BLaER1 (cell line): ENCODE measurements around the gene PCDH12.
A peak's percentile ranks its signal among the peaks of the same experiment; 100 is the strongest.

ENCODE experiments used
- H3K27ac ChIP-seq: shearing (Covaris generic); formaldehyde crosslinking; 2 replicates; pipeline ENCODE4 v1.8.1; 2022
- H3K27me3 ChIP-seq: shearing (Covaris generic); formaldehyde crosslinking; 2 replicates; pipeline ENCODE4 v1.8.1; 2022
- H3K36me3 ChIP-seq: shearing (Covaris generic); formaldehyde crosslinking; 2 replicates; pipeline ENCODE4 v1.8.1; 2022
- H3K4me1 ChIP-seq: shearing (Covaris generic); formaldehyde crosslinking; 2 replicates; pipeline ENCODE4 v1.8.1; 2022
- H3K4me2 ChIP-seq: shearing (Covaris generic); formaldehyde crosslinking; 2 replicates; pipeline ENCODE4 v1.8.1; 2022
- H3K4me3 ChIP-seq: shearing (Covaris generic); formaldehyde crosslinking; 2 replicates; pipeline ENCODE4 v1.8.1; 2022
- H3K9ac ChIP-seq: shearing (Covaris generic); formaldehyde crosslinking; 2 replicates; pipeline ENCODE4 v1.8.1; 2022
- H3K9me3 ChIP-seq: shearing (Covaris generic); formaldehyde crosslinking; 2 replicates; pipeline ENCODE4 v1.8.1; 2022
- H4K20me1 ChIP-seq: shearing (Covaris generic); formaldehyde crosslinking; 2 replicates; pipeline ENCODE4 v1.8.1; 2022
- Cebpa-rat ChIP-seq: shearing (Covaris generic); IDR thresholded peaks from 2 replicates; pipeline ENCODE4 v1.8.1; 2022

PCDH12 gene

DNA sequence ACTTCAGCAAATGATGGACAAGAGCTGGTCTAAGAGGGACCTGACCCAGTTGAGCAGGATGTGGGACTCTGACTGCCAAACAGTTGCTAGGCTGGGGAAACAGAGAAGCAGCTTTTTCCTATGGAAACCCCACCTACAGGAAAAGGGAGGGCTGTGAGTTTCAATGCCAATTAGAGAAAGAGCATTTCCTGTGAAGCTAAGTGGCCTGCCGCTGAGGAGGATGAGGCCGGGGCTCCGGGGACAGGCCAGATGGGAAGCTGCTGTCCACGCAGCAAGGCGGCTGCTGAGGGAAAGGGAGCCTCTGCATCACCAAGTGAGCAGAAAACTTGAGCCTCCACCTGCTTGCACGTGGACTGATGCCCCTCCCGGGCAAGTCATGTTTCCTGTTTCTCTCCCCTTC is at the start of gene PCDH12:
TSS of gene PCDH12 (minus strand) at position 90 of the 400 bp plus-strand sequence. CDS start 351 bp downstream, outside the sequence.
- H3K9ac ChIP-seq = peak within 1 kb of the TSS; percentile 67
- peak within 1 kb of the TSS; percentile 29 for H3K4me3 ChIP-seq
- no peaks in the 10 kb centered on the region for H3K9me3 ChIP-seq
- H3K4me2 ChIP-seq = peak within 1 kb of the TSS; percentile 86
- no peak for TF ChIP-seq Cebpa-rat
- peaks cover 61% of the 10 kb centered on the region for H3K4me1 ChIP-seq
- H4K20me1 ChIP-seq = no peaks in the 10 kb centered on the region
- H3K36me3 ChIP-seq = no peaks in the 10 kb centered on the region
- peak within 1 kb of the TSS; percentile 75 for H3K27ac ChIP-seq
- no peaks in the 10 kb centered on the region for H3K27me3 ChIP-seq

DNA sequence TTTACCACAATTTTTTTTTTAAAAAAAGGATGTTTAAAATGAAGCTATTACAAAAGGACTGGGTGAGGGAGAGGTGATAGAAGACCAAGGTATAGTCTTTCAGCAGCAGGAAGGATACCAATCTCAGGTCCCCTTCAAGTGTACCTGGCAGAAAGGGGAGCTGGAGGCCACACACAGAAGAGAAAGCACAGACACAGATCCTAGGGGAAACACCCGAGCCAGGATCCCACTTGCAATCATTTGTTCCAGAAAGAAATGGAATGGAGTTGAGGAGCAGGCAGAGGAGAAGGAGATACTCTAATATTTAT is 49.2 kb upstream of the PCDH12 start:
- Histone ChIP-seq H3K4me2 (no peak overlapping the region), H3K9me3 (no peaks in the 10 kb centered on the region), H3K36me3 (peaks cover 15% of the 10 kb centered on the region; the same call in 1 of the 2 replicates)

DNA sequence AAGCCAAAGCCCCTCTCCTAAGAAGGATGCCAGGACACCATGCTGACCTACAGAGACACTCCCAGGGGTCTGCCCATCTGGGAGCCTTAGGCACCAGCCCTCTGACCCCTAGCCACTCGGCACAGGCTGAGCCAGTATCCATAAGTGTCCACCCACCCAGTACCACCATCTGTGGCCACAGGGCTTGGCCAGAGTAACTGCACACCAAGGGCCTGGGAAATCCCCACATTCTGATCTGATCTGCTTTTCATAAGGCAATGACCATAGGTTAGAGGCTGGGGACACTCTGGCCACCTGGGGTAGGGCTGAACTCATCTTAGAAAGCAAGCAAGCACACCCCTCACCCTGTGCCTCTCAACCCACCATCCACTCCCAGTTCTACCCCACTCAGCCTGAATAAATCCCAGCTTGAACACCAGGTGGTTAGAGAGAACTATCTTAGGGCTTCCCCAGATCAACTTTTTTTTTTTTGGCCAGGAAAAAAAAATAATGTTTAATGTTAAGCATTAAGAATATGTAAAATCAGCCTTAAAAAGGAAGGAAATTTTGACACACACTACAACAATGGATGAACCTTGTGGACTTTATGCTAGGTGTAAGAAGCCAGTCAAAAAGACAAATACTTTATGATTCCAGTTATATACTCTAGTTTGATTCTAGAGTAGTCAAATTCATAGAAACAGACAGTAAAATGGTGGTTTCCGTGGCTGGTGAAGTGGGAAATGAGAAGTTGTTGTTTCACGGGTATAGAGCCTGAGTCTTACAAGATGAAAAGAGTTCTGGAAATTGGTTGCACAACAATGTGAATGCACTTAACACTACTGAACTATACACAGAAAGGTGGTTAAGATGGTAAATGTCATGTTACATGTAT is 48.6 kb upstream of the PCDH12 start:
- no peak overlapping the region for H3K4me3 ChIP-seq
- H3K4me2 ChIP-seq = peak overlapping the region; percentile 29; the same call in 1 of the 2 replicates
- H3K27me3 ChIP-seq = peaks cover 2% of the 10 kb centered on the region; the same call in 1 of the 2 replicates
- H4K20me1 ChIP-seq = no peaks in the 10 kb centered on the region
- H3K36me3 ChIP-seq = peaks cover 15% of the 10 kb centered on the region; the same call in 1 of the 2 replicates
- peaks cover 18% of the 10 kb centered on the region for H3K4me1 ChIP-seq
- no peaks in the 10 kb centered on the region for H3K9me3 ChIP-seq
- no peak overlapping the region for H3K27ac ChIP-seq
- no peak for TF ChIP-seq Cebpa-rat
- H3K9ac ChIP-seq = no peak overlapping the region

More for the DNA sequence above, 49.2 kb upstream of the PCDH12 start:
- Histone ChIP-seq H3K4me1 (peaks cover 18% of the 10 kb centered on the region), H3K9ac (no peak overlapping the region), H3K27me3 (peaks cover 8% of the 10 kb centered on the region), H4K20me1 (no peaks in the 10 kb centered on the region), H3K27ac (no peak overlapping the region), H3K4me3 (no peak overlapping the region)
- TF ChIP-seq Cebpa-rat = no peak

- H3K27ac ChIP-seq = no peak overlapping the region
- no peak overlapping the region for H3K4me2 ChIP-seq
- no peak for TF ChIP-seq Cebpa-rat
- no peaks in the 10 kb centered on the region for H3K27me3 ChIP-seq
- no peaks in the 10 kb centered on the region for H4K20me1 ChIP-seq
- no peak overlapping the region for H3K9ac ChIP-seq
- peaks cover 29% of the 10 kb centered on the region for H3K36me3 ChIP-seq
- no peaks in the 10 kb centered on the region for H3K9me3 ChIP-seq
- peaks cover 21% of the 10 kb centered on the region for H3K4me1 ChIP-seq
- H3K4me3 ChIP-seq = no peak overlapping the region
Measured at GRCh38 chr5:142003266-142003800, 45.3 kb upstream of the PCDH12 start.

DNA sequence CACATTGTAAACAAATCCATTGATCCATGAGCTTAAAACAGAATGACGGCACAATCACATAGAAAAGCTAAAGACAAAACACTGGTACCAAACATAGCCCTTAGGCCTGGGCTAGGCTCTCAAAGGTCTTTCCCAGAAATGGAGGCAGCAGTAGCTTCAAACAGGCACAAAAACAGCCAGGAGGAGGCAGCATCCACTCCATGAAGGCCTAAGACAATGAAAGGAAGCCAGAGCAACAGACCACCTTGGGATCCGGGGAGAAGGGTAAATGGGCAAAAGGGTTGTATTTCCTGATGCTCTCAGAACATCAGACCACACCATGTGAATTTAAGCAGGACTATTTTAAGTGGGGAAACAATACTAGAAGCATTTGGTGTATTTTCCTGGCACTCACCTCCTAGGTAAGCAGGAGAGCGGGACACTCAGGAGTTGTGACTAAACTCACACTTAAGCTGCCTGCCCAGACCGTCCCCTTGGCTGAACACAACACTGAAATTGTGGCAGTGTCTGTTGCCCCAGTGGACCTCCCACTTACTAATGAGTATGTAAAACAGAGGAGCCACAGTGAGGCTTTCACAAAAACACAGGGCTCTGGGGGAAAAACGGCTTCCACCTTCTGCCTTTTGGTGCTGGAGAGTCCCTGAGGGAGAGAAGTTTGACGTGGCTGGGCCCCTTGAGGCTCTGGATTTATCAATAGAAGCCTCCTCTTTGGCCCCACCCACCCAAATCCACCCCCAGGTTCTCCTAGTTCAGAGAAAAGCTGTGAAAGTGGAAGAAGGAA is 42.9 kb upstream of the PCDH12 start:
- Histone ChIP-seq H3K4me2 (peak overlapping the region; percentile 50), H3K9me3 (no peaks in the 10 kb centered on the region), H3K27me3 (no peaks in the 10 kb centered on the region), H3K36me3 (peaks cover 34% of the 10 kb centered on the region), H3K4me3 (no peak overlapping the region), H3K9ac (no peak overlapping the region), H4K20me1 (no peaks in the 10 kb centered on the region), H3K4me1 (peaks cover 10% of the 10 kb centered on the region), H3K27ac (no peak overlapping the region)
- no peak for TF ChIP-seq Cebpa-rat

DNA sequence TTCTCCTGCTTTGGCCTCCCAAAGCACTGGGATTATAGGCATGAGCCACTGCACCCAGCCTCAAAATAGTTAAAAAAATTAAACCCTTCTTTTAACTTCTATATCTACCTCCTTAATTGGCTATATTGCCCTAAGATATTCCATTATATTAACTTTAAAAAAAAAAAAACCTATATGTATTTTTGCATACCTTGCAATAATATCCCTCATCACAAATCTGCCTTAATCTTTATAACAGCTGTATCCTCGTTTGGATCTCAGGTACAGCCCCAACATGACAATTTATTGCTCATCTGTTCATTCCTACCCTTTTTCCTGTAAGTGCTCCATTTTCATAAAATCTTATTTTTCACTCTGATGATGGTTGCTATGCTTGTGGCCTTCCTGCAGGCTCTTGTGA is 42.2 kb upstream of the PCDH12 start:
- peaks cover 30% of the 10 kb centered on the region for H3K36me3 ChIP-seq
- H3K9ac ChIP-seq = no peak overlapping the region
- H3K27me3 ChIP-seq = no peaks in the 10 kb centered on the region
- no peak overlapping the region for H3K27ac ChIP-seq
- H3K4me1 ChIP-seq = peaks cover 12% of the 10 kb centered on the region
- 0 out of 2 replicates have a peak, but pooled peaks cover 3% of the 10 kb centered on the region for H4K20me1 ChIP-seq
- H3K4me3 ChIP-seq = no peak overlapping the region
- no peak overlapping the region for H3K4me2 ChIP-seq
- no peak for TF ChIP-seq Cebpa-rat
- H3K9me3 ChIP-seq = no peaks in the 10 kb centered on the region

- H3K9me3 ChIP-seq = no peaks in the 10 kb centered on the region
- H3K27me3 ChIP-seq = no peaks in the 10 kb centered on the region
- no peak overlapping the region for H3K4me3 ChIP-seq
- H3K9ac ChIP-seq = no peak overlapping the region
- H3K36me3 ChIP-seq = peaks cover 46% of the 10 kb centered on the region
- TF ChIP-seq Cebpa-rat = no peak
- no peak overlapping the region for H3K4me2 ChIP-seq
- no peak overlapping the region for H3K27ac ChIP-seq
- peaks cover 26% of the 10 kb centered on the region for H3K4me1 ChIP-seq
- 0 out of 2 replicates have a peak, but pooled peaks cover 13% of the 10 kb centered on the region for H4K20me1 ChIP-seq
Measured at GRCh38 chr5:141997358-141997960, 39.5 kb upstream of the PCDH12 start.

- Histone ChIP-seq H3K4me3 (no peak overlapping the region), H3K9ac (no peak overlapping the region), H3K27ac (no peak overlapping the region), H3K36me3 (peaks cover 55% of the 10 kb centered on the region), H3K9me3 (no peaks in the 10 kb centered on the region), H3K4me2 (no peak overlapping the region), H3K27me3 (no peaks in the 10 kb centered on the region), H4K20me1 (0 out of 2 replicates have a peak, but pooled peaks cover 15% of the 10 kb centered on the region), H3K4me1 (peaks cover 21% of the 10 kb centered on the region)
- TF ChIP-seq Cebpa-rat = no peak
Measured at GRCh38 chr5:141995656-141996055, 37.7 kb upstream of the PCDH12 start.

DNA sequence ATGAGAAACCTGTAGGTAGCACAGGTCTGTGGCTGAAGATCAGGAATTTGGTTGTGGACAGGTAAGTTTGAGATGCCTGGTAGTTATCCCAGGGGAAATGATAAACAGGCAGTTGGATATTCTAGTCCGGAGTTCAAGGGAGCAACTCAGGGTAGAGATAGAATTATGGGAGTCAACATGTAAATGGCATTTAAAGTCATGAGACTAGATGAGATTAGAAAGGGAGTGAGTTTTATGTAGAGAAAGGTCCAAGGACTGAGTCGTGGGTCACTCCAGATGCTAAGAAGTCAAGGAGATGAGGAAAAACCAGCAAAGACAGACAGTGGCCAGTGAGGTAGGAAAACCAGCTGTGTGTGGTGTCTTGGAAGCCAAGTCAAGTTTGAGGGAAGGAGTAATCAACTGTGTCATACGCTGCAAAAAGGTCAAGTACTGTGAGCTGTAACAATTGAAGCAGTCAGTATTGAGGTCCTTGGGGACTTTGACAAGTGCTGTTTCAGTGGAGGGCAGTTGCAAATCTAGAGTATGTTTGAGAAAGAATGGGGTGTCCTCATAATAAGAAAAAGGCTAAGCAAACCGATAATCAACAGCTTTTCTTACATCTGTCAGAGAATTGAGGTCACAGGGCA is 36.6 kb upstream of the PCDH12 start:
- Histone ChIP-seq H4K20me1 (peaks cover 22% of the 10 kb centered on the region; the same call in 1 of the 2 replicates), H3K9ac (no peak overlapping the region), H3K4me3 (no peak overlapping the region), H3K4me1 (peaks cover 16% of the 10 kb centered on the region), H3K9me3 (no peaks in the 10 kb centered on the region), H3K27me3 (no peaks in the 10 kb centered on the region), H3K4me2 (peak overlapping the region; percentile 46; the same call in 1 of the 2 replicates), H3K36me3 (peaks cover 60% of the 10 kb centered on the region), H3K27ac (no peak overlapping the region)
- TF ChIP-seq Cebpa-rat = no peak
